ENCODE results near the gene NPHS1.

Gene NPHS1

DNA sequence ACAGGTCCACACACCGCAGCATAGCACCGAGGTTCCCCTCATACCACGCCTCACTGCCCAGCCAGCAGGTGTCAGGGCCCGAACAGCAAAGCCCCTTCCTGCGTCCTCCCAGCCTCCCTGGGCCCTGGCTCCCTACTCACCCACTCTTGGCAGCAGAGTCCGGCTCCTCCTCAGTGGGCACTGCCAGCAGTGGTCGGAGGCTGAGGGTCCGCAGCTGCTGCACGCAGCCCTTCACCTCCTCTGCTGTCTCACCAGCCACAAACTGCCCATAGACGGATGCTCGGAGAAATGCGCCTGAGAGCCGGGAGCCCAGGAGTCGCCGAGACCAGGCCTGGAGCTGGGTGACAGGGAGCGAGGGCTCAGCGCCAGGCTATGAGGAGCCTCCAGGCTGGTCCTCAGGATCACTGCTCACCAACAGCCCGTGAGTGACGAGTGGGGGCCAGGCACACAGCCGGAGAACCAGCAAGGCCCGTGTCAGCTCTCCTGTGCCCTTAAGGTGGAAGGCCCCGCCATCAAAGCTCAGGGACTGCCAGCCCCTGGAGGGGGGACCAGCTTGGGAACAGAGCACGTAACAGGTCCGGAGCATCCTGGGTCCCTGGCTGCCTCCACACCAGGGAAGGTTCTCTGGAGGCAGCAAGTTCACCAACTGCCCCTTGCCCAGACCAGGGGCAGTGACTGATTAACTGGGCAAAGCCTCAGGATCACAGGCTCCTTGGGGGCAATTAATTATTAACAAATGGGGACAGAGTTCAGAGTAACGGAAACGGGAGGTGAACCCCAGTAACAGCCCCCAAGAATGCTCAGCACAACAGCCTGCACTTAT lies 39.9 kb downstream of the NPHS1 start, which contains the start of gene PRODH2:
Gene PRODH2, minus strand, starts transcription at position 626 of the 823 bp plus-strand sequence. Its CDS starts 40 bp downstream, at position 586.
- no peak for DNase-seq (ENCODE audit: low read depth)
- TF ChIP-seq, protein P1, sequence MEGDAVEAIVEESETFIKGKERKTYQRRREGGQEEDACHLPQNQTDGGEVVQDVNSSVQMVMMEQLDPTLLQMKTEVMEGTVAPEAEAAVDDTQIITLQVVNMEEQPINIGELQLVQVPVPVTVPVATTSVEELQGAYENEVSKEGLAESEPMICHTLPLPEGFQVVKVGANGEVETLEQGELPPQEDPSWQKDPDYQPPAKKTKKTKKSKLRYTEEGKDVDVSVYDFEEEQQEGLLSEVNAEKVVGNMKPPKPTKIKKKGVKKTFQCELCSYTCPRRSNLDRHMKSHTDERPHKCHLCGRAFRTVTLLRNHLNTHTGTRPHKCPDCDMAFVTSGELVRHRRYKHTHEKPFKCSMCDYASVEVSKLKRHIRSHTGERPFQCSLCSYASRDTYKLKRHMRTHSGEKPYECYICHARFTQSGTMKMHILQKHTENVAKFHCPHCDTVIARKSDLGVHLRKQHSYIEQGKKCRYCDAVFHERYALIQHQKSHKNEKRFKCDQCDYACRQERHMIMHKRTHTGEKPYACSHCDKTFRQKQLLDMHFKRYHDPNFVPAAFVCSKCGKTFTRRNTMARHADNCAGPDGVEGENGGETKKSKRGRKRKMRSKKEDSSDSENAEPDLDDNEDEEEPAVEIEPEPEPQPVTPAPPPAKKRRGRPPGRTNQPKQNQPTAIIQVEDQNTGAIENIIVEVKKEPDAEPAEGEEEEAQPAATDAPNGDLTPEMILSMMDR (IDR thresholded peaks at IDR 0.05; ENCODE audit: low read depth, low read length) = no peak
- TF ChIP-seq MYC (IDR thresholded peaks at IDR 0.05; ENCODE audit: low read depth, low read length) = no peak
- no peak for TF ChIP-seq POLR2A (IDR thresholded peaks at IDR 0.05; ENCODE audit: extremely low read depth, insufficient read length)
- TF ChIP-seq, protein P2, sequence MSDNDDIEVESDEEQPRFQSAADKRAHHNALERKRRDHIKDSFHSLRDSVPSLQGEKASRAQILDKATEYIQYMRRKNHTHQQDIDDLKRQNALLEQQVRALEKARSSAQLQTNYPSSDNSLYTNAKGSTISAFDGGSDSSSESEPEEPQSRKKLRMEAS (IDR thresholded peaks at IDR 0.05; ENCODE audit: low read depth, low read length) = no peak
- H3K4me3 ChIP-seq (ENCODE audit: low read depth, low read length) = no peak within 1 kb of the TSS

DNA sequence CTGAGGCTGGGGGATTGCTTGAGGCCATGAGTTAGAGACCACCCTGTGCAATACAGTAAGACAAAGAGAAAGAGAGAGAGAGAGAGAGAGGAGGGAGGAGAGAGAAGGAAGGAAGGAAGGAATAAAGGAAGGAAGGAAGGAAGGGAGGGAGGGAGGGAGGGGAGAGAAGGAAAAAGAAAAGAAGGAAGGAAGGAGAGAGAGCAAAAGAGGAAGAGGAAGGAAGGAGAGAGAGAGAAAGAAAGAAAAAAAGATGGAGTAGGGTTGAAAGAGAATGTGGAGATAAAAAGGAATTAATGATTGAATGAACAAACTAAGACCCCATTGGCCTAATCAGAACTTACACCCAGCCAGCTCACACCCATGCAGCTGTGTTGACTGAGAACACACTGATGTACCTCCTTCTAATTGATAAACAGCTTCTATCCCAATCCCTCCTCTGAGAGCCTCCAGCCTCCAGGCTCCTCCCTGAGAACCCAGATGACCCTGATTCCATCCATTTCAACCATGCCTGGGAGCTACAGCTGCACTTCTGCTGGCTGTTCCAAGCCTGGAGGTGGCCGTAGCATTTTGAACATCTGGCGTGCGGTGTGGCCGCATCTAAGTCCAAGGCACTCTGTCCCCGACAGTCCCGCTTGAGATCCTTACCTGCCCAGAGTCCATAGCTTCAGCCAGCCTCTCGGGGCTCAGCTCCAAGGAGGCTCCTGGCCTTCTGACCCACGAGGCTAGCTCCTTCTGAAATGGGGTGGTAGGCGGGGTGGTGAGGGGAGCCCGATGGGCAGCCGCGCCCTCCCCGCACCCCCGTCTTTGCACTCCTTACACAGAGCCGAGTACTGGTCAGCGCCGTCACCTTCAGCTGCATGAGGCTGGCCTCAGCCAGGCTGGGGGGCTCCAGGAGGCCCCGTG lies 40.7 kb downstream of the NPHS1 start:
- no peak overlapping the region for H3K4me3 ChIP-seq (ENCODE audit: low read depth, low read length)
- no peak for DNase-seq (ENCODE audit: low read depth)
- TF ChIP-seq, protein P1 (IDR thresholded peaks at IDR 0.05; ENCODE audit: low read depth, low read length) = no peak
- TF ChIP-seq MYC (IDR thresholded peaks at IDR 0.05; ENCODE audit: low read depth, low read length) = no peak
- TF ChIP-seq, protein P2 (IDR thresholded peaks at IDR 0.05; ENCODE audit: low read depth, low read length) = no peak
- TF ChIP-seq POLR2A (IDR thresholded peaks at IDR 0.05; ENCODE audit: extremely low read depth, insufficient read length) = no peak

DNA sequence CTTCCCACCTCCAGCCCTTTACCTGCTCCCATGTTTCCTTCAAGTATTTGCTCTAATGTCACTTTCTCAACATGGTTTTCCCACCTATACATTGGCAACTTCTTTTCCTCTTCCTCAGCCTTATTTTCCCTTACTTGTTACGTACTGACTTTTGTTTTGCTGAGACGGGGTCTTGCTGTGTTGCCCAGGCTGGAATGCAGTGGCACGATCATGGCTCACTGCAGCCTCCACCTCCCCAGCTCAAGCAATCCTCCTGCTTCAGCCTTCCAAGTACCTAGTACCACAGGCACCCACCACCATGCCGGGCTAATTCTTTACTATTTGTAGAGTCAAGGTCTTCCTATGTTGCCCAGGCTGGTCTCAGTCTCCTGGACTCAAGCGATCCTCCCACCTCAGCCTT lies 44.7 kb downstream of the NPHS1 start:
- TF ChIP-seq MYC (IDR thresholded peaks at IDR 0.05; ENCODE audit: low read depth, low read length) (no peak), POLR2A (IDR thresholded peaks at IDR 0.05; ENCODE audit: extremely low read depth, insufficient read length) (no peak)
- TF ChIP-seq, protein P1 (IDR thresholded peaks at IDR 0.05; ENCODE audit: low read depth, low read length) = no peak
- TF ChIP-seq, protein P2 (IDR thresholded peaks at IDR 0.05; ENCODE audit: low read depth, low read length) = no peak
- DNase-seq (ENCODE audit: low read depth) = no peak
- H3K4me3 ChIP-seq (ENCODE audit: low read depth, low read length) = no peak overlapping the region

DNA sequence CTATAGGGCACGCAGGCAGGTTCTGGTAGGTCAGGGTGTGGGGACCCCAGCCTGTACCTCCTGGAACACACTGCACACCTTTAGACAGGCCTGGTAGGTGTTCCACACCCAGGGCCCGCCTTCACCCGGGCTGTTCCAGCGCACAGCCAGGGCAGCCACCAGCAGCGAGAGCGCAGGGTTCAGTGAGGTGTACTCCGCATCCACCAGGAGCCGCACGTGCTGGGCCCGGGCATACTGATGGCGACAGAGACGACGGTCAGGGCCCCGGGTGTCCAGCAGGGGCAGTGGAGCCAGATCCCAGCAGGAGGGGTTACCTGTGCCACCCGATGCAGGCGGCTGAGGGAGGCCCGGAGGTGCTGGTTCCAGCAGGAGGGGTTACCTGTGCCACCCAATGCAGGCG lies 45.7 kb downstream of the NPHS1 start:
- TF ChIP-seq MYC (IDR thresholded peaks at IDR 0.05; ENCODE audit: low read depth, low read length) (no peak), POLR2A (IDR thresholded peaks at IDR 0.05; ENCODE audit: extremely low read depth, insufficient read length) (no peak)
- TF ChIP-seq, protein P1 (IDR thresholded peaks at IDR 0.05; ENCODE audit: low read depth, low read length) = no peak
- TF ChIP-seq, protein P2 (IDR thresholded peaks at IDR 0.05; ENCODE audit: low read depth, low read length) = no peak
- no peak overlapping the region for H3K4me3 ChIP-seq (ENCODE audit: low read depth, low read length)

DNA sequence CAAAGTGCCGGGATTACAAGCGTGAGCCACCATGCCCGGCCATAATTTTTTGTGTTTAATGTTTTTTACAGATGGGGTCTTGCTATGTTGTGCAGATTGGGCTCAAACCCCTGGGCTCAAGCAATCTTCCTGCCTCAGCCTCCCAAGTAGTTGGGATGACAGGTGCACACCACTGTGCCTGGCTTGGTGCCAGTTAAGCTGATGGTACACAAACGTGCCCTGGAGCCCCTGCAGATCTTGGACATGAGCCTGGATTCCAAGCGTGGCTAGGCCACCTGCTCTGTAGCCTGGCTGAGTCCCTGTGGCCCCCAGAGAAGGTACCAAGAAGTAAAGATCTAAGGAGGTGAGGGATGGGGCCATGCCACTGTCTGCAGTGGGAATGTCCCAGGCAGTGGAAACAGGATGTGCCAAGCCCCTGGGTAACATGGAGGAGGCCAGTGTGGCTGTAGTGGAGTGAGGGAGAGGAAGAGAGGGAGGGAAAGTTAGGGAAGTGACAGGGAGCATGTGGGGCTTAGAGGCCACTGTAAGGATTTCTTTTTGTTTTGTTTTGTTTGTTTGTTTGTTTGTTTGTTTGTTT lies 46.7 kb downstream of the NPHS1 start:
- no peak for DNase-seq (ENCODE audit: low read depth)
- TF ChIP-seq, protein P2 (IDR thresholded peaks at IDR 0.05; ENCODE audit: low read depth, low read length) = no peak
- TF ChIP-seq MYC (IDR thresholded peaks at IDR 0.05; ENCODE audit: low read depth, low read length) (no peak), POLR2A (IDR thresholded peaks at IDR 0.05; ENCODE audit: extremely low read depth, insufficient read length) (no peak)
- TF ChIP-seq, protein P1 (IDR thresholded peaks at IDR 0.05; ENCODE audit: low read depth, low read length) = no peak
- no peak overlapping the region for H3K4me3 ChIP-seq (ENCODE audit: low read depth, low read length)

More for the DNA sequence above, 45.7 kb downstream of the NPHS1 start:
- no peak for DNase-seq (ENCODE audit: low read depth)

All from NB4 (cell line).